AG10803 (cell line): ENCODE results near the gene TSPYL2.

Experiments
- DNase-seq: peaks from one replicate; pipeline ENCODE4 v3.0.0; 2010; ENCODE audit warnings: low read depth
- H3K4me3 ChIP-seq: 2 replicates; pipeline ENCODE4 v1.5.1; 2011; ENCODE audit warnings: mild to moderate bottlenecking, low read length, control low read depth
- TF ChIP-seq, protein P1 (sequence below): conservative IDR thresholded peaks from 2 replicates; pipeline ENCODE4 v1.5.1; 2011; ENCODE audit warnings: mild to moderate bottlenecking, low read length, control low read depth, inconsistent platforms

Gene TSPYL2

GRCh38 chrX:53049127-53049517 is 33.0 kb upstream of the TSPYL2 start:
- TF ChIP-seq, protein P1, sequence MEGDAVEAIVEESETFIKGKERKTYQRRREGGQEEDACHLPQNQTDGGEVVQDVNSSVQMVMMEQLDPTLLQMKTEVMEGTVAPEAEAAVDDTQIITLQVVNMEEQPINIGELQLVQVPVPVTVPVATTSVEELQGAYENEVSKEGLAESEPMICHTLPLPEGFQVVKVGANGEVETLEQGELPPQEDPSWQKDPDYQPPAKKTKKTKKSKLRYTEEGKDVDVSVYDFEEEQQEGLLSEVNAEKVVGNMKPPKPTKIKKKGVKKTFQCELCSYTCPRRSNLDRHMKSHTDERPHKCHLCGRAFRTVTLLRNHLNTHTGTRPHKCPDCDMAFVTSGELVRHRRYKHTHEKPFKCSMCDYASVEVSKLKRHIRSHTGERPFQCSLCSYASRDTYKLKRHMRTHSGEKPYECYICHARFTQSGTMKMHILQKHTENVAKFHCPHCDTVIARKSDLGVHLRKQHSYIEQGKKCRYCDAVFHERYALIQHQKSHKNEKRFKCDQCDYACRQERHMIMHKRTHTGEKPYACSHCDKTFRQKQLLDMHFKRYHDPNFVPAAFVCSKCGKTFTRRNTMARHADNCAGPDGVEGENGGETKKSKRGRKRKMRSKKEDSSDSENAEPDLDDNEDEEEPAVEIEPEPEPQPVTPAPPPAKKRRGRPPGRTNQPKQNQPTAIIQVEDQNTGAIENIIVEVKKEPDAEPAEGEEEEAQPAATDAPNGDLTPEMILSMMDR: no peak
- peak overlapping the region; percentile 67 for H3K4me3 ChIP-seq
- no peak for DNase-seq

DNA sequence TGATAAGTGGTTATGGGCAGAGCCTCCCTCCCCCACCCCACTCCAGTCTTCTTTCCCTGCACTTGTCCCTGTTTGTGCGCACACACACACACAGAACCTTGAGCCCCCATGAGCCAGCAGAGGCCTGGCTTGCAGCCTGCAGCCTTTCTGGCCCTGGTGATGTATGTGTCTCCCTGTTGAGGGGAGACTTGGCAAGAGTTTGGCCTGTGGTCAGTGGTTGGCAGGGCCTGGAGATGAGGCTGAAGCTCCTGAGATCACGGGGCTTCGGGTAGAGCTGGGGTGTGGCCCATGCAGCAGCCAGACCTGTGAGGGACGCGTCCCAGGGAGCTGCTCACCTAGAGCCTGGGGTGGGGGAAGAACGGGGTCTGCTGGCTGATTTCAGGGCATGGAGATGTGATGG is 31.3 kb upstream of the TSPYL2 start:
- TF ChIP-seq, protein P1: no peak
- peak; percentile 16 for DNase-seq
- peak overlapping the region; percentile 30 for H3K4me3 ChIP-seq

- no peak for DNase-seq
- TF ChIP-seq, protein P1: no peak
- no peak overlapping the region for H3K4me3 ChIP-seq
These were observed 26.8 kb upstream of the TSPYL2 start for GRCh38 chrX:53055244-53055849.

GRCh38 chrX:53056292-53056691 is 25.9 kb upstream of the TSPYL2 start:
- no peak for DNase-seq
- TF ChIP-seq, protein P1: no peak
- no peak overlapping the region for H3K4me3 ChIP-seq

DNA sequence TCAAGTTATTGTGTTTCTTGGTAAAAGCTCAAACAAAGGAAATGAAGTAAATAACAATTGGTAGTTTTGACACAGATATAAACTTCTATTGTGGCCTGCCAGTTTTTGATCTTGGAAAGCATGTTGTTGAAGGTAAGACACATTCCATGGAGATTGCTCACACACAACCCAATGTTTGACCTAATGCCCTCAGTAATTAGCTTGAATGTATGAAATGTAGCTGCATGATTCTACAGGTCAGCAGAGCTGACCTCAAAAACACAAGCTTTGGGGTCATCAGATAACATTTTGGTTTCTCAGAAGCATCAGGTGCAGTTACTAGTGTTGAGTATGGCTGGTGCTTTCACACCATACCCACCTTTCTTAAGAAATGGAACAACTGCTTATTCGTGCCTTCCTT is 17.1 kb upstream of the TSPYL2 start:
- TF ChIP-seq, protein P1: no peak
- DNase-seq: no peak

GRCh38 chrX:53071064-53071463 is 11.1 kb upstream of the TSPYL2 start:
- H3K4me3 ChIP-seq: no peak overlapping the region
- no peak for DNase-seq

More for the DNA sequence above, 17.1 kb upstream of the TSPYL2 start:
- H3K4me3 ChIP-seq: no peak overlapping the region

More at GRCh38 chrX:53071064-53071463, 11.1 kb upstream of the TSPYL2 start:
- TF ChIP-seq, protein P1: no peak
